ENCODE results near the gene GALNT17.
"Not testable (repeated sequence)": the region's sequence is repeated elsewhere in the genome, so short reads cannot be mapped to it uniquely, and the experiment has no call there.

The GALNT17 gene

DNA sequence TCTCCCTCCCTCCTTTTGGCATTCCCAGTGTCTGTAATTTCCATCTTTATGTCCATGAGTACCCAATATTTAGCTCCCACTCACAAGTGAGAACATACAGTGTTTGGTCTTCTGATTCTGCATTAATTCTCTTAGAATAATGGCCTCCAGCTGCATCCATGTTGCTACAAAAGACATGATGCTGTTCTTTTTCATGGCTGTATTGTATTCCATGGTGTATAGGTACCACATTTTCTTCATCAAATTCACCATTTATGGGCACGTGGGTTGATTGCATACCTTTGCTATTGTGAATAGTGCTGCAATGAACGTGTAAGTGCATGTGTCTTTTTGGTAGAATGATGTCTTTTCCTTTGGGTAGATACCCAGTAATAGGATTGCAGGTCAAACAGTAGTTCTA, 576.8 kb downstream of the GALNT17 start:
- no peak for DNase-seq

GRCh38 chr7:71710442-71710841, 578.5 kb downstream of the GALNT17 start:
- DNase-seq: no peak

DNA sequence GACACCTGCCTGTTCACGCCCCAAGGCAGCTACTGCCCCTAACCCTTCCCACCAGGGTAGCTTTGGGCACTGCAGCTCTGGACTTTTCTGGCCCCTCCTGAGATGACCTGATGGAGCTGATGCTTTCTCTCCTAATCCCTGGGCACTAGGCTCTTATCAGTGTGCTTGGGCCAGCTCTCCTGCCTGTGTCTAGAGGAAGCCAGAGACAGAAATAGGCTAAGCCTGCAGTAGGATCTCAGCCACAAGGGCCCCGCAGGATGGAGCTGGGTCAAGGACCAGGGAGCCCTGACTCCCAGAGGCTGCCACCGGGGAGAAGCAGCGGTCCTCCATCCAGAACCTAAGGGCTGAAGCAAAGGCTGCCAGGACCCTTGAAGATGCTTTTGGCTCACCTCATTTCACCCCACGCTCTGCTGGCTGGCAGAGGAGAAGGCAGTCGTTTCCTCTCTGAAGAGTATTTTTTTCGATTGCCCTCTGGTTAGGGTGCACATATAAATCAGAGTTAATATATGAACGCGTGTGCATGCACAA, 580.8 kb downstream of the GALNT17 start:
- no peak for DNase-seq

DNA sequence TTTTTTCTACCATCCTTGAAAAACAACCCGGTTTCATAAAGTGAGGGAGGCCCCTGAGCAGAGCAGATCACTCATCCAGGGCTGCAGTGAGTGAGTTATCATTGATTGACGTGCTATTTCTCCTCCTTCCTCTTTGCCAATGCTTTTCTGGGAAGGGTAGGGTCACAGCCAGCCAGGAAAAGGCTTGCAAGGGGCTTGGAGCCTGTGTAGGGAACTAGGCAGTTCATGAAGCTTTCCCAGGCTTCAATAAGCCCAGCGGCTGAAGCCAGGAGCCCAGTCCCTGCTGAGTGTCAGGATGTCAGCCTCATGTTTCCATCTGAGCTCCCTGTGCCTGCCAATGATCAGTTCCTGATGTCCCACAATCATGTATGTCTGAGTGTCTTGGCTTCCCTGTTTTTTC, 584.7 kb downstream of the GALNT17 start:
- no peak for DNase-seq

DNA sequence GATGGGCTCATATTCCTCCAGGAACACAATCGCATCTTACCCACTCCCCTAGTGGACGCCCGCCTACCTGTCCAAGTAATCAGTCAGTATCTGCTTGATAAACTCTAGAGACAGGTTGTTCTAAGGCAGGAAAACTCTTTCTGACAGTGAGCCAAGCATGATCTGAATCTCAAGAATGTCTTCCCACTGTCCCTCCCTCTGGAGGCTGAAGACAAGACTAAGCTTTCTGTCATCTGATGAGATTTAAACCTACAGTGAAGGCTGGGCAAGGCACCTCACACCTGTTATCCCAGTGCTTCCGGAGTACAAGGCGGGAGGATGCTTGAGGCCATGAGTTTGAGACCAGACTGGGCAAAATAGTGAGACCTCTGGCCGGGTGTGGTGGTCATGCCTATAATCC, 586.6 kb downstream of the GALNT17 start:
- no peak for DNase-seq

GRCh38 chr7:71721742-71722141, 589.8 kb downstream of the GALNT17 start:
- DNase-seq: no peak

DNA sequence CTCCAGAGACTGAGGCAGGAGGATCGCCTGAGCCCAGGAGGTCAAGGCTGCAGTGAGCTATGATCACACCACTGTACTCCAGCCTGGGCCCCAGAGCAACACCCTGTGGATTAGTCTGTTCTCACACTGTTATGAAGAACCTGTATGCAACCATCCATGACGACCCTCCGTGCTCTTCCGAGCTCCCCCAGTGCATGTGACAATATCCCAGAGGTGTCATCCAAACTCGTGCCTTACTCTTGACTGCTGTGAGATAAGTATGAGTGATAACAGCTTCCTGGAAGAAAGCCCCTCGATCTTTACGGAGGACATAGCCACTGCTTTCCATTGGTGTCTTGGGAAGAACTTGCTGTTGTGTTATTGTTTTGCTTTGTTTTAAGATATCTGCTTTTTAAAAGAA, 591.9 kb downstream of the GALNT17 start:
- DNase-seq: no peak

- no peak for DNase-seq
Observed at GRCh38 chr7:71727347-71727746, 595.4 kb downstream of the GALNT17 start.

GRCh38 chr7:71731740-71732139, 599.8 kb downstream of the GALNT17 start:
- DNase-seq: no peak

DNA sequence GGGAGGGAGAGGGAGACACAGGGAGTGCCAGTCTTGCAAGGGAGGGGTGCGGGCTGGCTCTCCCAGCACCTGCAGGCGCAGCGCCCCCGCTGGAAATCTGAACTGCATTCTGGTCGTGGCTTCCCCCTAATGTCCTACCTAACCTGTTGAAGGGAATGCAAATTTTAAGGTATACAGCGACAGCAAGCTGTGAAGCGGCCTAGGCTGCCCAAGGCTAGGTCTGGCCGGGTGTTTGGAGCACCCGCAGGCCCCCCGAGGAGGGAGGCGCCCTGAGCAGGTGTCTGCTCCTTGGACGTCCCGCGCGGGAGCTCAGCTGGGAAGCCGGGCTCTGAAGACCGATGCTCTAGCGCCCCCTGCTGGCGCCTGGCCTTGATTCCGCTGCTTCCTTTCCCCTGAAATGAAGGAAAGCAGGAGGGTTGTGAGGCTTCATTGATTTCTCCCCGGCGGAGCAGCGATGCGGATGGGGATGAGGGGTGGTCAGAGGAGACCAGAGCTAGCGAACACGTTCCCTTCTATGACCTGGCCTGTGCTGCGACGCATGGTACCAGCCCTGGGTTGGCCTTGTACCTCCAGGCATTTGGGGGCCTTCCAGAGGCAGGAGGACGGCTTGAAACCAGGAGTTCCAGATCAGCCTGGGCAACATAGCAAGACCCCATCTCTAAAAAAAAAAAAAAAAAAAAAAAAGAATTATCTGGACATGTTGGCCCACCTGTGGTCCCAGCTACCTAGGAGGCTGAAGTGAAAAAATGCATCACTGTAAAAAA, 601.3 kb downstream of the GALNT17 start:
- no peak for DNase-seq

DNA sequence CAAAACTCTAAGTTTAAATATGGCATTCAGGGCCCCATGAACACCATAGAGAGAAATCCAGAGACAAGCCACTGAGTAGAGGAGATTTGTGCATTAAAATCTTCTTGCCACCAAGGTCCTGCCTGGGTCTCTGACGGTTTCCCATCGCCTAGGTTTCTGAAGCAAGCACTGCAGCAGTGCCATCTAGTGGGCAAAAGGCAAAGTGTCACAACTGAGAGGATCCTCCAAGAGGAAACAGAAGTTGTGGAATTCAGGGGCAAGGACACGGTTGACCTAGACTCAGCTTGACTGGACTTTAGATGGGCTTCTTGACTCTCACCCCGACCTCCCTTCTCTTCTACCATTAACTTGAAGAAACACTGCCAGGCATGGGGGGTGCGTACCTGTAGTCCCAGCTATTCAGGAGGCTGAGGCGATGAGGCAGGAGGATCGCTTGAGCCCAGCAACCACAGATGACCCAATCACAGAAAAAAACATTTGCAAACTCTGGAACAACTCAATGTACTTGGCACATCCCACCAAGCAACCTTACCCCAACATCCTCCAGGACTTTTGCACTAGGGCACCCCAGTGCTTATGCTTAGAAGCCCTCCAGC, 604.1 kb downstream of the GALNT17 start:
- DNase-seq: peak; percentile 17

DNA sequence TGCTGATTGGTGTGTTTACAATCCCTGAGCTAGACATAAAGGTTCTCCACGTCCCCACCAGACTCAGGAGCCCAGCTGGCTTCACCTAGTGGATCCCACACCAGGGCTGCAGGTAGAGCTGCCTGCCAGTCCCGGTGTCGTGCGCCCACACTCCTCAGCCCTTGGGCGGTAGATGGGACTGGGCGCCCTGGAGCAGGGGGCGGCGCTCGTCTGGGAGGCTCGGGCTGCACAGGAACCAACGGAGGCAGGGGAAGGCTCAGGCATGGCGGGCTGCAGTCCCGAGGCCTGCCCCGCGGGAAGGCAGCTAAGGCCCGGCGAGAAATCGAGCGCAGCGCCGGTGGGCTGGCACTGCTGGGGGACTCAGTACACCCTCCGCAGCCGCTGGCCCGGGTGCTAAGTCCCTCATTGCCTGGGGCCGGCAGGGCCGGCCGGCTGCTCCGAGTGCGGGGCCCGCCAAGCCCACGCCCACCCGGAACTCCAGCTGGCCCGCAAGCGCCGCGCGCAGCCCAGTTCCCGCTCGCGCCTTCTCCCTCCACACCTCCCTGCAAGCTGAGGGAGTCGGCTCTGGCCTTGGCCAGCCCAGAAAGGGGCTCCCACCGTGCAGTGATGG, 606.1 kb downstream of the GALNT17 start:
- not testable (repeated sequence) for DNase-seq

GRCh38 chr7:71739520-71740173, 607.7 kb downstream of the GALNT17 start:
- no peak for DNase-seq

DNA sequence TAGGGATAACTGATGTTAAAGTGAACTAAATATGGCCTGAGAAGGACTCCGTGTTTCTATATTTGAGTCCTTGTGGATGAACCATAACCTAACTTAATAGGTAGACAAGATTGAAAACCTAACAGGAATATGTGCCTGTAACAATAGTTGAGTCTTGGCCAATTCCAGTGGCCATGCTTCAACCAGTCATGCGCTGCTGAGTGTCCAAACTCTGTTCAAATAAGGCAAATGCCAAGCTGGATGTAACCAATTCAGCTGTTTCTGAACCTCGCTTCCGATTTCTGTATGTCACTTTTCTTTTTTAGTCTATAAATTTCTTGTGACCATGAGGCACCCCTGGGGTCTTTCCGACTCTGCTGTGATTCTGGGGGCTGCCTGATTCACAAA, 608.2 kb downstream of the GALNT17 start:
- no peak for DNase-seq

- no peak for DNase-seq
Observed at GRCh38 chr7:71746006-71746405, 614.1 kb downstream of the GALNT17 start.

DNA sequence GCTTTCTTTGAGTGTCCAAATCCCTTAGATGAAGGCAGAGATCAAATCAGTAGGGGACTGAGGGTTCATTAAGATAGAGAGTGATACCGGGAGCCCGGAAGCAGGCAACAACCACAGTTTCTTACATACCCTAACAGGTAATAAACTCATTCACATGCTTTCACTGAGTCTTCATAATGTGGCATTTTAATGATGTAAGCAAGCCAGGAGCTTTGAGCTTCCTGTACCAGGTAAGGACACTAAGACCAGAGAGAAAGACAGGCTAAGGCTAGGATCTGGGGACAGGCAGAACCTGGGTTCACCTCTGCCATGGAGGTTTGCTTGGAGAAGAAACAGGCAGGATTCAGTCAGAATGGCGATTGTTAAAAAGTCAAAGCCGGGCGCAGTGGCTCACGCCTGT, 618.3 kb downstream of the GALNT17 start:
- no peak for DNase-seq

GRCh38 chr7:71752171-71752935, 620.4 kb downstream of the GALNT17 start:
- no peak for DNase-seq

- no peak for DNase-seq
Observed at GRCh38 chr7:71753236-71753635, 621.3 kb downstream of the GALNT17 start.

- DNase-seq: no peak
Observed at GRCh38 chr7:71753956-71754664, 622.2 kb downstream of the GALNT17 start.

DNA sequence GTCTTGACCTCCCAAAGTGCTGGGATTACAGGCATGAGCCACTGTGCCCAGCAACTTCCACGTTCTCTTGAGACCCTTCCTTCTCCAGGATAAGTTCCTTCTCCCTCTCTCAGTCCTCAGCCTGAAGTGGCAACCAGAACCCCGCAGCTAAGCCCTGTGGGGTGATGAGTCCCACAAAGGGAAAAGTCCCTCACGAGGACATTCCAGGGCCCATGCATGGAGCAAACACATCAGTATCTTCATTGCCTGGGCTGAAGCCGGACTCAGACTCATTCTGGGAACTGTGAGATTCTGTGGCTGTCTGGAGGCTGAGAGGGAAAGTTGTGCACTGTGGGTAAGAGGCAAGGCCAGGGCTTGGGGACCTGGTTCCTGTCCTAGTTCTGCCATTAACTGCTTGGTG, 622.9 kb downstream of the GALNT17 start:
- DNase-seq: no peak

GRCh38 chr7:71761336-71761735, 629.4 kb downstream of the GALNT17 start:
- no peak for DNase-seq
